Left renal cortex interstitium (tissue), 4 donors: Measurements from ENCODE around the gene DLGAP5. TPM values are rescaled to one million over a fixed set of nuclear protein-coding genes. Genes with fewer than 3 reads are reported as not detected.

Experiments used
- DNase-seq, 4 donors: peaks; one replicate each; pipeline ENCODE4 v3.0.0-alpha.2; 2013; ENCODE audit warnings: low read depth in 4 of 4, low spot score in 2 of 4, missing footprints in 1 of 4
- polyA plus RNA-seq, 4 donors: library from polyadenylated mRNA; unstranded; fragments of 120-200 nt; gene quantifications; one replicate each; pipeline ENCODE4 v1.2.1, GENCODE V29; 2013; ENCODE audit not compliant: insufficient read length in 4 of 4

Gene DLGAP5, protein sequence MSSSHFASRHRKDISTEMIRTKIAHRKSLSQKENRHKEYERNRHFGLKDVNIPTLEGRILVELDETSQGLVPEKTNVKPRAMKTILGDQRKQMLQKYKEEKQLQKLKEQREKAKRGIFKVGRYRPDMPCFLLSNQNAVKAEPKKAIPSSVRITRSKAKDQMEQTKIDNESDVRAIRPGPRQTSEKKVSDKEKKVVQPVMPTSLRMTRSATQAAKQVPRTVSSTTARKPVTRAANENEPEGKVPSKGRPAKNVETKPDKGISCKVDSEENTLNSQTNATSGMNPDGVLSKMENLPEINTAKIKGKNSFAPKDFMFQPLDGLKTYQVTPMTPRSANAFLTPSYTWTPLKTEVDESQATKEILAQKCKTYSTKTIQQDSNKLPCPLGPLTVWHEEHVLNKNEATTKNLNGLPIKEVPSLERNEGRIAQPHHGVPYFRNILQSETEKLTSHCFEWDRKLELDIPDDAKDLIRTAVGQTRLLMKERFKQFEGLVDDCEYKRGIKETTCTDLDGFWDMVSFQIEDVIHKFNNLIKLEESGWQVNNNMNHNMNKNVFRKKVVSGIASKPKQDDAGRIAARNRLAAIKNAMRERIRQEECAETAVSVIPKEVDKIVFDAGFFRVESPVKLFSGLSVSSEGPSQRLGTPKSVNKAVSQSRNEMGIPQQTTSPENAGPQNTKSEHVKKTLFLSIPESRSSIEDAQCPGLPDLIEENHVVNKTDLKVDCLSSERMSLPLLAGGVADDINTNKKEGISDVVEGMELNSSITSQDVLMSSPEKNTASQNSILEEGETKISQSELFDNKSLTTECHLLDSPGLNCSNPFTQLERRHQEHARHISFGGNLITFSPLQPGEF
- 10 to 100 TPM; 26.9 to 32.7 (median 29.6) TPM for polyA plus RNA-seq

- DNase-seq: peak; percentile 86 to 99 (median 94)
Observed at GRCh38 chr14:55191203-55192053, at the start of gene DLGAP5. TSS of gene DLGAP5 (minus strand) at chr14:55191585. CDS start at chr14:55189179, 2,406 bp downstream.

GRCh38 chr14:55240526-55241178 is 49.3 kb upstream of the DLGAP5 start:
- no peak for DNase-seq

- no peak for DNase-seq
Observed at GRCh38 chr14:55239320-55239719, 47.9 kb upstream of the DLGAP5 start.

GRCh38 chr14:55238019-55238680 is 46.8 kb upstream of the DLGAP5 start:
- DNase-seq: no peak

DNA sequence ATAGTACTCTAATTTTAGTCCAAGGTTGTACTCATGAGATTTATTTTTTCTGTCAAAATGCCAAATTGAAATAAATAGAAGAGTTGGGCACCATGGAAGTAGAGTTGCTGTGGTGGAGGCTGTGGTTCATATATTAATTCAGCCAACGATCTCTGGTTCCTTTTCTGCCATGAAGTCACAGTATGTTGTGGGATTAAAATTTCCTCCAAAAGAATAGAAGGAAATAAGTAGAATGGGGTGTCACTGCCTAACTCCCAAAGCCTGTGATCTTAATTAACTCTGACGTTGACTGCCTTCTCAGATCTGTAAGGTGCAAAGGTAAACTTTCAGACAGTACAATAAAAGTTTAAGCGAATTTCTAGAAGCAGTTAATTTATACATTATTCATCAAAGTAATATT is 42.2 kb upstream of the DLGAP5 start:
- no peak for DNase-seq

DNA sequence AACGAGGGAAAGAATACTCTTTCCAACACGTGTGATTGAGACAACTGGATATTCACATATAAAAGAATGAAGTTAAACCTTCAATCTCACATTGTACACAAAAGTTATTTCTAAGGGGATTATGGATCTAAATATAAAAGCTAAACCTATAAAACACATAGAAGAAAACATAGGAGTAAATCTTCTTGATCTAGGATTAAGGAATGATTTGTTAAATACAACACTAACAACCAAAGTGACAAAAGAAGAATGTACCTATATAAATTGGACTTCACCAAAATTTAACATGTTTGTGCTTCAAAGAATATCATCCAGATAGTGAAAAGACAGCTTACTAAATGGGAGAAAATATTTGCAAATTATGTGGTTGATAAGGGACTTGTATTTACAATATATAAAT is 36.9 kb upstream of the DLGAP5 start:
- no peak for DNase-seq

DNA sequence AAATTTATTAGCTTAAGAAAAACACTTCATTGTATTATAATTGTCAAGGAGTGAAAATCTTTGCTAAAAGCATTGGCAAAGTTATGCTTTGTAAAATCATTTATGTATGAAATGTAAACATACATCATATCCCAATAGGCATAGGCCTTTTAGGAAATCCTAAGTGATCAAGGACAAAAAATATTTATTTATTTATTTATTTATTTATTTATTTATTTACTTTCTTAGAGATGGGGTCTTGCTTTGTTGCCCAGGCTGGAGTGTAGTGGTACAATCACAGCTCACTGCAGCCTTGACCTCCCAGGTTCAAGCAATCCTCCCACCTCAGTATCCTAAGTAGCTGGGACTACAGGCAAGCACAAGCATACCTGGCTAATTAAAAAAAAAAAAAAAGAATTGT is 32.0 kb upstream of the DLGAP5 start:
- DNase-seq: no peak

- DNase-seq: no peak
Observed at GRCh38 chr14:55221968-55222367, 30.6 kb upstream of the DLGAP5 start.

DNA sequence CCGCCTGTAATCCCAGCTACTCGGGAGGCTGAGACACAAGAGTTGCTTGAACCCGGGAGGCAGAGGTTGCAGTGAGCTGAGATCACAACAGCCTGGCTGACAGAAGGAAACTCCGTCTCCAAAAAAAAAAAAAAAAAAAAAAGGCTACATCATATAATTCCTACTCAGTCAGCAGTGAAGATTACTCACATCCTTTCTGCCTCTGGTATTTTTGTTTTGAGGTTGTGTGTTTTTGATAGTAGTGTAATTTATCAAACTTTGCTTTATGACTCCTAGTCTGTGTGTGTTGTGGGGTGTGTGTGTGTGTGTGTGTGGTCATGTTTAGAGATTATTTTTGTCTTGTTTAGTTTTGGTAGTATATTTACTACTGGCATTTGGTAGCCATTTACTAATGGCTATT is 29.8 kb upstream of the DLGAP5 start:
- no peak for DNase-seq

- no peak for DNase-seq
Observed at GRCh38 chr14:55220230-55220629, 28.8 kb upstream of the DLGAP5 start.

- no peak for DNase-seq
Observed at GRCh38 chr14:55212634-55213033, 21.2 kb upstream of the DLGAP5 start.

GRCh38 chr14:55207832-55208231 is 16.4 kb upstream of the DLGAP5 start:
- no peak for DNase-seq

- DNase-seq: no peak
Observed at GRCh38 chr14:55206175-55206693, 14.8 kb upstream of the DLGAP5 start.

DNA sequence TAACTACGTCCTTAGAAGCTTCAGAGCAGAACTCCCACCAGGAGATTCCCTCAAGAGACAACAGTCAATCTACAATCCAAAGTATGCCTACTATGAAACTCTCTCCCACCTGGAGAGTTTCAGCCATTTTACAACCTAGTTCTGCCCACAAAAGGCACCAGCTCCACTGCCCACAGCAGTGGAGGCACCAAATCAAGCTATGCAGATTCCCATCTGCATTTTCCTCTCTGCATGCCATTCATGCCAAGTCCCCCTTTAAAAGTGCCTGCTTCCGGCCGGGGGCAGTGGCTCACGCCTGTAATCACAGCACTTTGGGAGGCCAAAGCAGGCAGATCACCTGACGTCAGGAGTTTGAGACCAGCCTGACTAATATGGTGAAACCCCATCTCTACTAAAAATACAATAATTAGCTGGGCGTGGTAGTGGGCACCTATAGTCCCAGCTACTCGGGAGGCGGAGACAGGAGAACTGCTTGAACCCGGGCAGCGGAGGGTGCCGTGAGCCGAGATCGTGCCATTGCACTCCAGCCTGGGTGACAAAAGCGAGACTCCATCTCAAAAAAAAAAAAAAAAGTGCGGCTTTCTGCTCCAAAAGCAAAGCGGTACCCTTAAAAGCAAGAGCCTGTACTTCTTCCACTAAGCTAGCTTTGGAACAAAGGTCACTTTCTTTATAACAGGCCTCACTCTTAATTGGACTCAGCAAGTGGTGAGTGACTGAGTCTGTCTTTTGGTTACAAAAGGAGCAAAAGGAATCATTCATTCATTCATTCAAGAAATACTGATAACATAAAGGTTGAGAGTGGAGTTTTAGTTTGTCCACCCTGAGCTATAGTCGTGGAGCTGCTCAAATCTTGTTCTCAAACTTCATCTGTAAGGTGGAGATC is 10.1 kb upstream of the DLGAP5 start:
- no peak for DNase-seq

- DNase-seq: no peak
Observed at GRCh38 chr14:55200651-55201050, 9.3 kb upstream of the DLGAP5 start.

DNA sequence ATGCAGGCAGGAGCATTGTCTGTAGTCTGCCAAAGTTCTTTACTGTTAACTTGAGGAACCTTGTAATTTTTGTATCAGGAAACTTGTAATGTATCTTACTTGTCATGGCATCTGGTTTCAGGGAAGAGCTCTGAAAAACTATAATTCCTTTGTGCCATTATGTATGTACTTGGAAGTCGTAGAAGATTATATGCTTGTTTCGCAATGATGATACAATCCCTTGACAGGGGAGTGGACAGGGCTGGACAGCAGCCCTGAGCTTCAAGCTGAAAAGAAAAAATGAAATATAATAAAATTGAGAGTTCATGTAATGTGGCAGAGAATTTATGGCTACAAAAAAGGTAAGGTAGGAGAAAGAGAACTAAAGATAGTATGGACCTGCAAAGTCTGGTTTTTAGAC is 7.4 kb upstream of the DLGAP5 start:
- no peak for DNase-seq

GRCh38 chr14:55194656-55195355 is 3.4 kb upstream of the DLGAP5 start:
- DNase-seq: no peak

DNA sequence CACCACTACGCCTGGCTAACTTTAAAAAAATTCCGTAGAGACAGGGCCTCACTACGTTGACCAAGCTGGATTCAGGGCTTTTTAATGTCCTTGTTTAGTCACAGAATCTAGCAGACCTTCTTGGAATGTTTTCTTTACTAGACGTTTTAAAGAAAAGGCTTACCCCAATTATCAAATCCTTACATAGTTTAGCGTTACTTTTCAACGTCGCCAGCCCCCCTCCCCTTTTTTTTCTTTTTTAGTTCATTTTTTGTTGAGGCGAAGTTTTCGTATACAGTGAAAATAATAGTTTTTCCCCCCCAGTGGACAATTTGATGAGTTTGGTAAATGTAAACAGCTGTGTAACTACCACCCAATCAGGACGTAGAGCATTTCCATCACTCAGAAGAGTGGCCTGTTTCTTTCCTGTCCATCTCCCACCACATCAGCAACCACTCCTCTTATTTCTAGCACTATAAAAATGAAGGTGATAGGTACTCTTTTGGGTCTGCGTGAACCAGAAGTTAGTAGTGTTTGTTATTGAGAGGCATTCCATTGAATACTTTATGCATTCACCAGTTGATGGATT is 753 bp upstream of the DLGAP5 start:
- no peak for DNase-seq
